ENCODE data around the gene DIAPH1.

The DIAPH1 gene

DNA sequence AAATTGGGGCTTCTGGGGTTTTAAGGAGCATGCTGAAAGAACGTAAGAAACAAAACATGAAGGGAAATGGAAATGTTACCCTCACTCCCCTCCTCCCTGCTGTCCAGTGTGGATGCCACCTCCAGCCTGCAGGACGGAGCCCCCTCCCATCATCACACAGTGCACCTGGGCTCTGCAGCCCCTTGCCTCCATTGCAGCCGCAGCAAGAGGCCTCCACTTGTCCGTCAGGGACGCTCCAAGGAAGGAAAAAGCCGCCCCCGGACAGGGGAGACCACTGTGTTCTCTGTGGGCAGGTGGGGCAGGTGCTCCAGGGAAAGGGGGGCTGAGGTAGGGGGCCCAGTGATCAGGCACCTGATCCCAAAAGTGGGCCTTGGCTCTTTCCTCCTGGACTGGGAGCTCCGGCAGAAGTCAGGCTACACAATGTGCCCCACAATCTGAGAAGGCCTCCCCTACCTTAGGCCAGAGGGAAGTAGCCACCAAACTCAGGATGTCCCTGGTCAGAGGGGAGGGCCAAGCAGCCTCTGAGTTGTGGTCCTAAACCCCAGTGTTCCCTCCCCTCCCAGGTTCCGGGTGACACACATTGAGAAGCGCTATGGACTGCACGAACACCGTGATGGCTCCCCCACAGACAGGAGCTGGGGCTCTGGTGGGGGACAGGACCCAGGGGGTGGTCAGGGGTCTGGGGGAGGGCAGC is 20.7 kb upstream of the DIAPH1 start:
- no peak for DNase-seq (ENCODE audit: low spot score)

GRCh38 chr5:141638771-141639170 is 20.0 kb upstream of the DIAPH1 start:
- no peak for DNase-seq (ENCODE audit: low spot score)

- peak; percentile 43 for DNase-seq (ENCODE audit: low spot score)
These were observed 19.1 kb upstream of the DIAPH1 start for GRCh38 chr5:141637767-141638419.

DNA sequence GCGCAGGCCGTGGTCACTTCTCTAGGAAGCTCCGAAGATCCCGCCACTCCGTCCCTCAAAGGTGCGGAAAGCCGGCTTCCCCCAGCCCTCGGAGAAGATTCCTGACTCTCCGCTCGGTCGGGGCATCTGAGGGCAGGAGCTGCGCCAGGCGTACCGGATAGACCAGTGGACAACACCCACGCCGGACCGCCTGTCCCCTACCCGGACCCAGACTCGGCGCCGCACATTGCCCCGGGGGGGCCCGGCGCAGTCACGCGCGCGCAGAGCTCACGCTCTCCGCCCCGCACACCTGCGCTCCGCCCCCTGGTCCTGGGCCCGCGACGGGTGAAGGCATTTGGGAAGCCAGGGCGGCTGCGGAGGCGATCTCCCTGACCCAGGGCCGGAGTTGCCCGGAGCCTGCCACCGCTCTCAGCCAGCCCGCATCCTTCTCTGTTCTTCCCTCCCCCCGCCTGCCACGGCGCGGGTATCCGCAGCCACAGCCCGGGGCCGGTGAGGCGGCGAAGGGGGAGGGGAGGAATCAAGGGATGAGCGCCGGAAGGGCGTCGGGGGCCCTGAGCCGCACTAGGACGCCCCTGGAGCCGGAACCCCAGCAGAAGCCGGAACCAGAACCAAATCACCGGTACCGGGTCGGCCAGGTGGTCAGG is 18.4 kb upstream of the DIAPH1 start:
- DNase-seq (ENCODE audit: low spot score) = no peak

- peak; percentile 87 for DNase-seq (ENCODE audit: low spot score)
These were observed 17.8 kb upstream of the DIAPH1 start, which contains the start of the genes HDAC3 and RELL2 for GRCh38 chr5:141636413-141637122. TSS of gene HDAC3 (minus strand) at chr5:141636849. CDS start at chr5:141636790, 59 bp downstream. TSS of gene RELL2 (plus strand) at chr5:141636997. CDS start at chr5:141638226, 1,229 bp downstream.

- DNase-seq (ENCODE audit: low spot score) = no peak
These were observed 17.3 kb upstream of the DIAPH1 start for GRCh38 chr5:141636106-141636412.

DNA sequence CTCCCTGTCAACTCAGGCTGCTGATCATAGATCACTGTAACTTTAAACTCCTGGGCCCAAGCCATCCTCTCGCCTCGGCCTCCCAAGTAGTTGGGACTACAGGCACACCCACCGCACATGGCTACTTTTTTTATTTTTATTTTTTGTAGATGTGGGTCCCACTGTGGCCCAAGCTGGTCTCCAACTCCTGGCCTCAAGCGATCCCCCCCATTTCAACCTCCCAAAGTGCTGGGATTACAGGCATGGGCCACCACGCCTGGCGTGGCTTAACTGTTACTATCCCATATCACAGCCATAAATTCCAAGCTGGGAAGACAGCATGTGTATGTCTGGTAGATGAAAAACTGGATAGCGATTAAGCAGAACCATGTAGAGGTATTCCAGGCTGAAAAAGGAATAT is 16.8 kb upstream of the DIAPH1 start:
- DNase-seq (ENCODE audit: low spot score) = no peak

DNA sequence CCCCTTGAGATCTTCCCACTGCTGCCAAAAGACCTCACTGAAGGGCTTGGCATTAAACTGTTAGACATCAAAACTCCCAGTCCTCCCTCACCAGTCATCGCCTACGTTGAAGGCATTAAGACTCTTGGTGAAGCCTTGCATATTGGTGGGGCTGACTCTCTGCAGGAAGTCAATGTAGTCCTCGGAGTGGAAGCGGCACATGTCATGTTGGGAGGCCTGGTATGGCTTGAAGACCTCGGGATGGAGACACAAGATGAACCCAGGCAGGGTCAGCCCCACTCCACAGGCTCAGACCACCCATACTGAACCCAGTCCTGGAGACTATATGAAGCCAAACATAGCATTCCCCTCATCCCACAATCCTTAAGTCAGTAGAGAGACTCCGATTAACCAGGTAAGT is 15.9 kb upstream of the DIAPH1 start:
- no peak for DNase-seq (ENCODE audit: low spot score)

DNA sequence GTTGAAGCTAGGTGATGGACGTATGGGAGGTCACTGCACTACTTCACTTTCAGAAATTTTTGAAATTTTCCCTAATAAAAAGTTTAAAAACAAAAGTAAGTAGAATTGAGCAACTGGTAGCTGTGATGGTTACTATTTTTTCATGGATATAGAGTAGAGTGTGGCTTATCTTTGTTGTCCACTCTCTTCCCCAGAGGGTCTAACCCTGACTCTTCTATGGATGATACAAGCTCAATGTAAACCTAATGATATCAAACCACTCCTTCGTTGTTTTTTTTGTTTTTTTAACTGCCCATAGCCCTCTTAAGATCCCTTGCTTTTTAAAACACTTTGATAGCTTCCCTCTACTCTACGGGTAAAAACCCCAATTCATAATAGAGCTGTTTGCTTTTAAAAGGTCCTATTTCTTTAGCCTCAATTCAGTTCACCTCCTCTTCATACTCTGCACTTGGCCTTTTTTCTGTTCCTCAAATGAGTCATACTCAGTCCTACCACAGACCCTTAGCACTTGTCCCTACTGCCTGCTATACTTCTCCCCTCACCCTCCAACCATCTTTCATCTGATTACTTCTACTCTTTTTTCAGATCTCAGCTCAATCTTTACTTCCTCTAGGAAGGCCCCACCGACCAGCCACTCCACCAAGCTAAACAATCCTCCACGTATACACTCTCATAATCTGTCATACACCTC is 15.2 kb upstream of the DIAPH1 start:
- DNase-seq (ENCODE audit: low spot score) = no peak

- DNase-seq (ENCODE audit: low spot score) = no peak
These were observed 13.8 kb upstream of the DIAPH1 start for GRCh38 chr5:141632650-141633049.

- no peak for DNase-seq (ENCODE audit: low spot score)
These were observed 11.9 kb upstream of the DIAPH1 start for GRCh38 chr5:141630570-141631140.

- no peak for DNase-seq (ENCODE audit: low spot score)
These were observed 9.5 kb upstream of the DIAPH1 start for GRCh38 chr5:141628175-141628788.

DNA sequence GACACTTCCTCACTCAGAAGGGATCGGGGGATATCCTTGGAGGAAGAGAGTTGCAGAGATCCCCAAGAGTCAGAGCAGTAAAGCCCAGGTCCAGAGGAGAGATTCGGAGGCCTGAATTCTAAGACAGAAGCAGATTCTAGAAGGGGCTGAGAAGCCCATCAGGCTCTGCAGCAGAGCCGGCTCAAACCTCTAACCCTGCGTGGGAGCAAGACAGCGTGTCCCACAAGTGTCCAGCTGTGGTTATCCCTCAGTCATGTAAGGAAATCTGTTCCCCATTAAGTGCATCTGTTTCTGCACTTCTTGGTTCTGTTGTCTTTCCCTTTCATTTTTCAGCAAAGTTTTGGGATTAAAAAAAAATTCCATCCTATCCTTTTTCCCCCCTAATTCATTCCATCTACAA is 4.8 kb upstream of the DIAPH1 start:
- DNase-seq (ENCODE audit: low spot score) = no peak

DNA sequence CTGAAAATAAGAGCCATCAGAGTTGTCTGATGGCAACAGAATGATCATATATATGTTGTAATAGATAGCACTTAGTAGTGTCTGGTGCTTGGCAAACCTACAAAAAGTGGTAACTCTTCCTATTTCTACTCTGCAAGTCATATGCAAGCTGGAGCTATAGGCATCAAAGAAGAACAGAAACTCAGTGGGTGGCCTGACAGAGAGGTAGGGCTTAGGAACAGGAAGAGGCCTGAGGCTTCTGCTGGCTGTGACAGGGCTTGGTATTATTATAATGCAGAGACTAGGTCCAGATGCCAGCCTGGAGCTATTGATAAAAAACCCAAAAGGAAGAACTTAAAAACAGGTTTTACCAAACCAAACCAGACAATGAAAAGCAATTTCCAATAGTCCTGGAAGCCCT is 4.4 kb upstream of the DIAPH1 start:
- DNase-seq (ENCODE audit: low spot score) = peak; percentile 77

DNA sequence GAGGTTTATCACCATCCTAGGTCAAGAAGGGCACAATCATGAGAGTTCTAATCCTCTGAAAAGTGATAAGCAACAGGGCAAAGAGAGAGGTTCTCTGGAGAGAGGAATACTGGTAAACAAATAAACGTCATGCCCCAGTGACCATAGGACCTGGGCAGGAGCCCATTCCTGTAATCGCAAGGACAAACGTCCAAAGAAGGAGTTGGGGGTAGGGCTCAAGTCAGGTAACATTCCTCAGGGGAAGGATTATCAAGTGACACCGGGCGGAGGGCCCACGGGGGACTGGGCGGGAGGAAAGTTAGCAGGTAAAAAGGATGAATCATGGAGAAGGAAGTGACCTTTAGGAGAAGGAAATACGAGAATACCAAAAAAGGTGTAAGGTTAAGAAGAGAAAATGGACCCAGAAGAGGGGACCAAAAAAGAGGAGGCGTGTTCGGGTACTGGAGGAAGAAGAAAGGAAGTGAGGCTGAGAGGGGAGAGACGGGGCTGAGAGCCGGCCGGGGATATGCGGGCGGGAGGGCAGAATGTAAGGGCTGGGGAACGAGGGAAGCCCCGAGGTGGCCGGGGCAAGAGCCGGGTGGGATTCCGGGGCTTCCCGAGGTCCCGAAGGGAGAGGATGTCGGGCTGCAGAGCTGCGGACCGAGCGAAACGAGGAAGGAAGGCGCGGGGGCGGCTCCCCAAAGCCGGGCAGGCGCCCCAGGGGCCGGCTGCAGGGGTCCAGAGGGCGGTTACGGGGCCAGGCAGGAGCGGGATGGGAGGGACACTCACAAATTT is 583 bp downstream of the DIAPH1 start:
- no peak for DNase-seq (ENCODE audit: low spot score)

DNA sequence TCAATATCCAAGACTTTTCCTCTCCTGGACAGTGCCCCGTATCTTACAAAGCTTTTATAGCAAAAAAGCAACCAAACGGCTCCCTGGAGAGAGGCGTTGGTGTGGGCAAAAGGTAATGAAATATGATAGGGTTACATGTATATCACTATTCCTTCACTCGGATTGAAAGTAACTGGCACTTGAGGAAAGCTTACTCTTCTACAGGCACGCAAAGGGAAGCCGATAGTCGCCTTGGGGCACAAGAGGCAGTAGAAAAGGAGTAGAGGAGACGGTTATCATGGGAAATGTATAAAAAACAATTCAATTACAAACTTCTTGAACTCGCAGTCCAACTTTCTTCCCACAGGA is 1.1 kb downstream of the DIAPH1 start:
- DNase-seq (ENCODE audit: low spot score) = no peak

DNA sequence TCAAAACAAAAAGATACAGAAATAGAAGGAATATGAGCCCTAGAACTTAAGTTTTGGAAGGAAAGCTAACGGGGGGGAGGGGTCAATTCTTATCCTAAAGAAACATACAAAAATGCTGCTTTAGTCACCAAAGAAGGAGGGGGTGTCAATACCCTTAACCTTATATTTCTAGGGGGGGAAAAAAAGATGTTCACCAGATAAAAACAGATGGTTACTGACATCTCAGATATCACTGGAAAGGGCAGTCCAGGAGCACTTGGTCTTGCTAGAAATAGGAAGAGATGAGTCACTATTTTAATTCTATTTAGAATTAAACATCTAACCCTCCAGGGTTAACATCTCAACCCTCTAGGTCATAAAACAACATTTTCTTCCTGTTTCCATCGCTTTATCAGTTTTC is 1.7 kb downstream of the DIAPH1 start:
- no peak for DNase-seq (ENCODE audit: low spot score)

DNA sequence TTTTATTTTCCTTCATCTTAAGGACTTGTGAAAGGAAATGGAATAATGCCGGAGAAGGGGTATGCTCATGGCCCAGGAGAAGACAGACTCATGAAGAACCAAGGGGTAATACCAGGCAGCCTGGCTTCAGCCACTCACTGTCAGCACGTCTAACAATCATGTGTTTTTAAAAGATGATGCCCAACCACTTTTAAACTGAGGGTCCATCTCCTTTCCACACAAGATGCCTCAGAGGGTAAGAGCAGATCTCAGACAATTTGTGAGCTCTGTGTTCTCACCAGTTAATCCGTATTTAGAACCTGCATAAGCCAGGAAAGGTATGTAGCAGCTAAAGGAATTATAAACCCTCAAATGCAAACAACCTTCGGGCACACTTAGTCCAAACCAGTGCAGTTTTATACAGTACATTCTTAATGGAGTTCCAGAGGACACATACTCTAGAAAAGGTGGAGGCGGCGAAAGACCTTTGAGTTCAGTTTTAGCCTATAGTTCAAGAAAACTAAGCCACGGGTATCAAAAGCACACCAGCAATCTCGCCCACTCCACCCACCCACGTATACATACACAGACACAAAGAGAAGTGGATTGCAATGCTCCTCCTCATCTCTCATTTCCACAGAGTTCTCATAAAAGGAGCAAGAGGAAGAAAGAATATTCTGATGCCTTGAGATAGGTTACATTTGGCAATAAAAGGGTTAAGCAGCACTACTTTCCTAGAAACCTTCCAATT is 2.6 kb downstream of the DIAPH1 start:
- DNase-seq (ENCODE audit: low spot score) = no peak

GRCh38 chr5:141613344-141613743 is 5.5 kb downstream of the DIAPH1 start:
- no peak for DNase-seq (ENCODE audit: low spot score)

GRCh38 chr5:141611289-141611688 is 7.5 kb downstream of the DIAPH1 start:
- no peak for DNase-seq (ENCODE audit: low spot score)
